Keratinocyte (primary cell): ENCODE measurements around the gene TMEM181. TPM values are rescaled to one million over a fixed set of nuclear protein-coding genes. Genes with fewer than 3 reads are reported as not detected.

Experiments used
- DNase-seq: peaks from one replicate; pipeline ENCODE4 v3.0.0-alpha.2; 2011; ENCODE audit warnings: low read depth, missing footprints, low spot score
- FAIRE-seq: peaks from 2 replicates; lab custom pipeline; 2011; peaks lifted over from hg19 to GRCh38; lab: Jason Lieb, UNC
- H2AFZ ChIP-seq: 2 replicates; pipeline ENCODE4 v1.6.0; 2012; ENCODE audit warnings: low read length, control low read depth, inconsistent platforms; ENCODE audit not compliant: control insufficient read depth
- H3K27ac ChIP-seq: 2 replicates; pipeline ENCODE4 v1.5.1; 2011; ENCODE audit warnings: low read length; ENCODE audit not compliant: control insufficient read depth, insufficient read depth
- H3K27me3 ChIP-seq: 3 replicates; pipeline ENCODE4 v1.6.0; 2011; ENCODE audit warnings: low read length; ENCODE audit not compliant: control insufficient read depth, insufficient read depth; ENCODE audit errors: extremely low read depth
- H3K36me3 ChIP-seq, 2 experiments: 2 replicates in 1 of 2; 3 replicates in 1 of 2; pipeline ENCODE4 v1.5.1; 2011; ENCODE audit warnings: low read length in 2 of 2, mild to moderate bottlenecking in 1 of 2; ENCODE audit not compliant: control insufficient read depth in 2 of 2, insufficient read depth in 2 of 2; ENCODE audit errors: extremely low read depth in 1 of 2
- H3K4me1 ChIP-seq: 3 replicates; pipeline ENCODE4 v1.5.1; 2011; ENCODE audit warnings: low read length; ENCODE audit not compliant: control insufficient read depth, insufficient read depth; ENCODE audit errors: extremely low read depth
- H3K4me2 ChIP-seq: 3 replicates; pipeline ENCODE4 v1.6.0; 2011; ENCODE audit warnings: low read depth, low read length; ENCODE audit not compliant: control insufficient read depth, insufficient read depth; ENCODE audit errors: extremely low read depth
- H3K4me3 ChIP-seq, 3 experiments: fragments of 200-600 bp in 1 of 3; sonication (generic) in 1 of 3; 2 replicates in 2 of 3; 3 replicates in 1 of 3; pipeline ENCODE4 v1.5.1; 2011 to 2016; ENCODE audit warnings: low read length in 3 of 3, mild to moderate bottlenecking in 3 of 3, control low read depth in 2 of 3, inconsistent platforms in 1 of 3, low read depth in 1 of 3, mixed read lengths in 1 of 3, mixed run types in 1 of 3, moderate library complexity in 1 of 3; ENCODE audit not compliant: control insufficient read depth in 2 of 3, insufficient read depth in 2 of 3; ENCODE audit errors: extremely low read depth in 1 of 3
- H3K79me2 ChIP-seq: 2 replicates; pipeline ENCODE4 v1.6.0; 2012; ENCODE audit warnings: low read length; ENCODE audit not compliant: control insufficient read depth, insufficient read depth
- H3K9ac ChIP-seq: 3 replicates; pipeline ENCODE4 v1.6.0; 2011; ENCODE audit warnings: low read length; ENCODE audit not compliant: control insufficient read depth, insufficient read depth; ENCODE audit errors: extremely low read depth
- H3K9me1 ChIP-seq: 3 replicates; pipeline ENCODE4 v1.6.0; 2011; ENCODE audit warnings: low read length; ENCODE audit not compliant: control insufficient read depth, insufficient read depth; ENCODE audit errors: extremely low read depth
- H3K9me3 ChIP-seq: 2 replicates; pipeline ENCODE4 v1.5.1; 2012; ENCODE audit warnings: low read depth, low read length; ENCODE audit not compliant: control insufficient read depth
- H4K20me1 ChIP-seq: 3 replicates; pipeline ENCODE4 v1.6.0; 2011; ENCODE audit warnings: low read length; ENCODE audit not compliant: control insufficient read depth, insufficient read depth; ENCODE audit errors: extremely low read depth
- CTCF ChIP-seq, 3 experiments: IDR thresholded peaks in 1 of 3; conservative IDR thresholded peaks in 1 of 3; optimal IDR thresholded peaks in 1 of 3; 2 replicates in 2 of 3; 3 replicates in 1 of 3; pipeline versions ENCODE3 to v1.5.1; 2011; ENCODE audit warnings: low read length in 3 of 3, mild to moderate bottlenecking in 3 of 3, moderate library complexity in 2 of 3, control low read depth in 1 of 3, inconsistent platforms in 1 of 3; ENCODE audit not compliant: insufficient read depth in 2 of 3; ENCODE audit errors: extremely low read depth in 1 of 3
- EZH2 ChIP-seq: IDR thresholded peaks from one replicate; pipeline ENCODE4 v1.6.1; 2012; ENCODE audit warnings: inconsistent platforms, mild to moderate bottlenecking, low read length, moderate library complexity
- dilution Hi-C: fragments of 300-500 bp; cut with MboI; formaldehyde crosslinking; loops from one replicate; pipeline ENCODE4 v1.7.0; 2020; ENCODE audit warnings: low sequenced_read_pairs; ENCODE audit not compliant: extremely low pct_ligation_motif_present
- polyA plus RNA-seq, 5 experiments: library from polyadenylated mRNA; depleted of rRNA in 3 of 5; stranded (reverse) in 3 of 5; stranded (forward) in 1 of 5; unstranded in 1 of 5; fragments of >200 nt; gene quantifications; 1 replicate in 1 of 5; 2 replicates in 3 of 5; 3 replicates in 1 of 5; pipeline versions ENCODE4 v1.2.1 to v1.2.3, GENCODE V29; 2011 to 2012; ENCODE audit warnings: missing spikeins in 2 of 5, low read depth in 1 of 5, low replicate concordance in 1 of 5

The TMEM181 gene
- polyA plus RNA-seq, 1 donor (not counting 4 experiments of a cell fraction or from before 2014, with no cell fraction given), result 31.9 TPM

- DNase-seq (no peak), FAIRE-seq (no peak)
- H3K9me1 ChIP-seq, result no peaks in the 10 kb centered on the region
- no peaks in the 10 kb centered on the region for H3K27me3 ChIP-seq
- no peak overlapping the region for H2AFZ ChIP-seq
- H3K4me2 ChIP-seq, result no peak overlapping the region
- no peaks in the 10 kb centered on the region for H4K20me1 ChIP-seq
- H3K9me3 ChIP-seq, result no peaks in the 10 kb centered on the region
- dilution Hi-C loops, result no loop called here
- H3K4me3 ChIP-seq, result no peak overlapping the region
- no peaks in the 10 kb centered on the region for H3K79me2 ChIP-seq
- H3K27ac ChIP-seq, result no peak overlapping the region
- no peak overlapping the region for H3K9ac ChIP-seq
- H3K36me3 ChIP-seq, result peaks cover 32 to 40% of the 10 kb centered on the region in 2 experiments
- H3K4me1 ChIP-seq, result no peaks in the 10 kb centered on the region
- no peak for TF ChIP-seq CTCF (optimal IDR thresholded peaks at IDR 0.05 in 1 of 3, IDR thresholded peaks at IDR 0.05 in 1 of 3, conservative IDR thresholded peaks at IDR 0.05 in 1 of 3; ENCODE audit: extremely low read depth in 1 of 3, insufficient read depth in 2 of 3, low read length in 3 of 3)
- TF ChIP-seq EZH2, result no peak
These were observed 31.9 kb downstream of the TMEM181 start for GRCh38 chr6:158591810-158592209.

- DNase-seq, result no peak
- Histone ChIP-seq H4K20me1 (no peaks in the 10 kb centered on the region), H3K9me3 (no peaks in the 10 kb centered on the region), H3K4me2 (no peak overlapping the region), H3K79me2 (no peaks in the 10 kb centered on the region), H3K4me1 (no peaks in the 10 kb centered on the region), H3K27ac (no peak overlapping the region), H3K4me3 (no peak overlapping the region), H3K27me3 (no peaks in the 10 kb centered on the region), H3K36me3 (peaks cover 26 to 36% of the 10 kb centered on the region in 2 experiments), H3K9ac (no peak overlapping the region), H3K9me1 (no peaks in the 10 kb centered on the region), H2AFZ (no peak overlapping the region)
- TF ChIP-seq CTCF (optimal IDR thresholded peaks at IDR 0.05 in 1 of 3, IDR thresholded peaks at IDR 0.05 in 1 of 3, conservative IDR thresholded peaks at IDR 0.05 in 1 of 3; ENCODE audit: extremely low read depth in 1 of 3, insufficient read depth in 2 of 3, low read length in 3 of 3), result no peak
- no peak for TF ChIP-seq EZH2
- dilution Hi-C loops, result no loop called here
- no peak for FAIRE-seq
These were observed 33.8 kb downstream of the TMEM181 start for GRCh38 chr6:158593670-158594069.
